Urinary bladder (tissue), 4 donors: ENCODE data around the gene IFI30. TPM values are rescaled to one million over a fixed set of nuclear protein-coding genes. Genes with fewer than 3 reads are reported as not detected.

Experiments
- DNase-seq: peaks from one replicate; pipeline ENCODE4 v3.0.0-alpha.2; 2015; ENCODE audit errors: extremely low spot score
- H3K27ac ChIP-seq: one replicate; pipeline ENCODE4 v1.5.1; 2013; ENCODE audit warnings: low read depth, mild to moderate bottlenecking, moderate library complexity
- H3K36me3 ChIP-seq: one replicate; pipeline ENCODE4 v1.6.1; 2013; ENCODE audit warnings: mild to moderate bottlenecking, moderate library complexity; ENCODE audit not compliant: insufficient read depth
- H3K4me1 ChIP-seq: one replicate; pipeline ENCODE4 v1.6.1; 2013; ENCODE audit warnings: mild to moderate bottlenecking, moderate library complexity; ENCODE audit not compliant: insufficient read depth
- H3K4me3 ChIP-seq: one replicate; pipeline ENCODE4 v1.5.1; 2013; ENCODE audit warnings: low read depth, low read length
- WGBS: extraction: QIAGEN DNeasy Blood & Tissue Kit; methylation state at CpG from one replicate; pipeline ENCODE4 v1.1.7; 2013; 5-methylcytosine and 5-hydroxymethylcytosine counted together
- polyA plus RNA-seq: library from polyadenylated mRNA; stranded (reverse); fragments of 200-250 nt; gene quantifications from one replicate; pipeline ENCODE4 v1.2.3, GENCODE V29; 2013
- total RNA-seq: library from RNA; depleted of rRNA; stranded (reverse); fragments of >200 nt; gene quantifications from one replicate; pipeline ENCODE4 v1.2.3, GENCODE V29; 2014
- donor health status: healthy with polysubstance abuse.
- donor health status: healthy.

The IFI30 gene
- total RNA-seq (6.6 TPM), polyA plus RNA-seq (90.6 TPM)

DNA sequence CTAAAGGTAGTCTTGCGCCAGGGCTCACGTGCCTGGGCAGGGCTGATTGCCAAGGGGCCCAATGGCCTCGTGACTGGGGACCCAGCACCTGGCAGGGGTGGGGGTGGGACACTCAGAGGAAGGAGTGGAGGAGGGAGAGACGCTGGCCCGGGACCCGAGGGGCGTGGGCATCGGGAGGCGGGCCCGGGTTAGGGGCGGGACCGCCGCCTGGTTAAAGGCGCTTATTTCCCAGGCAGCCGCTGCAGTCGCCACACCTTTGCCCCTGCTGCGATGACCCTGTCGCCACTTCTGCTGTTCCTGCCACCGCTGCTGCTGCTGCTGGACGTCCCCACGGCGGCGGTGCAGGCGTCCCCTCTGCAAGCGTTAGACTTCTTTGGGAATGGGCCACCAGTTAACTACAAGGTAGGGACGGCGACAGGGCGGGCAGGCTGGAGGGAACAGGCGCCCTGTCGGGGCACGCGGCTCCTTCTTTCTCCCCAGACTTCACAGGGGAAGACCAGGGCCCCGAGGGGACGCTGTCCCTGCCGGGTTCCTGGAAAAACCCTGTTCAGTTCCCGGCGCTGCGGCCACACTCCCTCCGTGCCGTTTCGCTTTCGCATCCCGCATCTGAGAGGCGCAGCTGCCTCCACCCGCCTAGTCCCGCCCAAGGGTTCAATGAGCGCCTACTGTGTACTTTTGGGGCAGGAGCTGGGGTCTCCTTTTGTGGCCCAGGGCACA, at the start of gene IFI30:
Gene IFI30, plus strand, starts transcription at position 242 of the 717 bp plus-strand sequence. Its CDS starts 29 bp downstream, at position 271.
- H3K27ac ChIP-seq: no peak within 1 kb of the TSS

DNA sequence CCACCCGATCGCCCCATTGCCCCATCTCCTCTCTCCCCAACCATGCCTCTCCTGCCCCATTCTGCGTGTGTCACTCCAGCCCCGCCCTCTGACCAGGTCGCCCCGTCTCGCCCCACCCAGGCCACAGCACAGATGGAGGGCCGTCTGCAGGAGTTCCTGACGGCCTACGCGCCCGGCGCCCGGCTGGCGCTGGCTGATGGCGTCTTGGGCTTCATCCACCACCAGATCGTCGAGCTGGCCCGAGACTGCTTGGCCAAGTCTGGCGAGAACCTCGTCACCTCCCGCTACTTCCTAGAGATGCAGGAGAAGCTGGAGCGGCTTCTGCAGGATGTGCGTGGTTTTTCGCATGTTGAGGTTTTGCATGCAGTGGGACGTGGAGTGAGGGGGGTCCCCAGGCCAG, 49.8 kb upstream of the IFI30 start:
- Histone ChIP-seq H3K27ac (no peak overlapping the region), H3K4me3 (no peak overlapping the region), H3K4me1 (no peaks in the 10 kb centered on the region), H3K36me3 (no peaks in the 10 kb centered on the region)
- 85% methylated on average over 26 of the region's 26 CpGs for WGBS
- DNase-seq: no peak

More for the DNA sequence above, at the start of gene IFI30:
- Histone ChIP-seq H3K4me1 (no peaks in the 10 kb centered on the region), H3K36me3 (no peaks in the 10 kb centered on the region), H3K4me3 (peak within 1 kb of the TSS; percentile 57)
- WGBS: under 1% methylated on average over 47 of the region's 47 CpGs
- no peak for DNase-seq

DNA sequence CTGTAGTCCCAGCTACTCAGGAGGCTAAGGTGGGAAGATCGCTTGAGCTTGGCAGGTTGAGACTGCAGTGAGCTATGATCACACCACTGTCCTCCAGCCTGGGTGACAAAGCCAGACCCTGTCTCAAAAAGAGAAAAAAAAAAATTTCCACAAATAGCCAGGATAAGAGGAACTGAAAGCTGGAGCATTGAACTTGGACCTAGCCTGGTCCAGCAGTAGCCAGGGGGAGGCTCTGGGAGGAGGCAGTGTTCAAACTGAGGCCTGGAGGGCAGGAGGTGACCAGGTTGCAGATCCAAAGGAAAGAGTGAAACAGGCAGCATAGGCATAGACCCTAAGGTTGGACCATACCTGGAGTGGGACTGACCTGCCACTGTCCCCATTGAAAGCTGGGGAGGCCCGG, 47.5 kb upstream of the IFI30 start:
- 93% methylated on average over 2 of the region's 2 CpGs for WGBS
- no peaks in the 10 kb centered on the region for H3K36me3 ChIP-seq
- no peaks in the 10 kb centered on the region for H3K4me1 ChIP-seq
- DNase-seq: no peak
- H3K27ac ChIP-seq: no peak overlapping the region
- no peak overlapping the region for H3K4me3 ChIP-seq

DNA sequence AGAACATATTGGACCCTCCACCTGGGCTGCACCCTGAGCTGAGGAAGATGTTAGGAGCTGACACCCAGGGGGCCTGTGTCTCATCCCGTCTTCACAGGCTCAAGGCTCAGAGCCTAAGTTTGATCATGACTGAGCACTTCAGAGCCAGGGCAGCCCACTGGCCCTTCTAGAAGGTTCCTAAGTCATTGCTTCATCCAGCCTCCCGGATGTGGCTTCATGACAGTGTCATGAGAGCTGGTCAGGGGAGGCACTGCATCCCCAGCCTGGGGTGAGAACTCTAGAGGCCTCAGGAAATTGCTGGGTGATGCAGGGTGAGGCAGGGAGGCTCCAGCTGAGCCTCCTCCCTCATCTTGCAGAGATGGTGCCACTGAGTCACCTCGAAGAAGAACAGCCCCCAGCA, 45.6 kb upstream of the IFI30 start:
- no peak for DNase-seq
- H3K4me3 ChIP-seq: no peak overlapping the region
- no peak overlapping the region for H3K27ac ChIP-seq
- 87% methylated on average over 3 of the region's 3 CpGs for WGBS
- no peaks in the 10 kb centered on the region for H3K36me3 ChIP-seq
- H3K4me1 ChIP-seq: no peaks in the 10 kb centered on the region

DNA sequence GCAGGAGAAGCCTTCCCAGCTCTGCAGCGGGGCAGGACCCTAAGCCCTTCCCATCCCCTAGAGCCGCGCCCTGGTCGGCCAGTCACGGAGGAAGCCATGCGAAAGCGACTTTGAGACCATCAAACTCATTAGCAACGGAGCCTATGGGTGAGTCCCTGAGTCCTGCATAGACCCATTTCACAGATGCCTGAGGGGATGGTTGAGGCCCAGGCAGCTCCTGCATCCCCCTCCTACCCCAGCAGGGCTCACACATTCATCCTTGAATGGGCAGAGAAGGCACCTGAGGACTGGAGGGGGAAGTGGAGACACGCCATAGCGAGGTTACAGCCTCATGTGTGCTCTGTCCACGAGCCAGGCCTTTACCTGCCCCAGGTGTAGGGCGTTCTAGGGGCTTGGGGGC, 44.8 kb upstream of the IFI30 start:
- Histone ChIP-seq H3K4me1 (no peaks in the 10 kb centered on the region), H3K27ac (no peak overlapping the region), H3K36me3 (no peaks in the 10 kb centered on the region), H3K4me3 (no peak overlapping the region)
- no peak for DNase-seq
- WGBS: 95% methylated on average over 12 of the region's 12 CpGs

DNA sequence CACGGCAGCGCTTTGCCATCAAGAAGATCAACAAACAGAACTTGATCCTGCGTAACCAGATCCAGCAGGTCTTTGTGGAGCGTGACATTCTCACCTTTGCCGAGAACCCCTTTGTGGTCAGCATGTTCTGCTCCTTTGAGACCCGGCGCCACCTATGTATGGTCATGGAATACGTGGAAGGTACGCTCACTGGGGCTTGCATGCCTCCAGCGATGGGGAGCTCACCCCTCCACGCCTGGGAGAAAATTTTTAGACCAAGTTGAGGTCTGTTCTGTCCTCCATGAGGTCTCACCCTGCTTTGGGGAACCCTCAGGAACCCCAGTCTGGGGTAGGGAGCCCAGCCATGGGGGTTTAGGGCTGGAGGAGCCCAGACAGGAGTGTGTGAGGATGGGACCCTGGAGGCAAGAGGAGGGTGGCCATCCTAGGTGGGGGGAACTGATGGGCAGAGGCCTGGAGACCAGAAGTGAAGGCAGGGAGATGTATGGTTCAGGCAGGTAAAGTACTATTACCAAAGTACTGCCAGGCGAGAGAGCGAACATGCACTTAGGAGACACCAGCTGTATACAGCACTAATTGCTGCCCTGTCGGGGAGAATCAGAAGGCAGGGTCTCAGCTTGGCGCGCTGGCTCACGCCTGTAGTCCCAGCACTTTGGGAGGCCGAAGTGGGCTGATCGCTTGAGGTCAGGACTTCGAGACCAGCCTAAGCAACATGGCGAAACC, 42.9 kb upstream of the IFI30 start:
- WGBS: 96% methylated on average over 21 of the region's 21 CpGs
- no peaks in the 10 kb centered on the region for H3K4me1 ChIP-seq
- H3K36me3 ChIP-seq: no peaks in the 10 kb centered on the region
- no peak overlapping the region for H3K4me3 ChIP-seq
- H3K27ac ChIP-seq: no peak overlapping the region
- DNase-seq: no peak

DNA sequence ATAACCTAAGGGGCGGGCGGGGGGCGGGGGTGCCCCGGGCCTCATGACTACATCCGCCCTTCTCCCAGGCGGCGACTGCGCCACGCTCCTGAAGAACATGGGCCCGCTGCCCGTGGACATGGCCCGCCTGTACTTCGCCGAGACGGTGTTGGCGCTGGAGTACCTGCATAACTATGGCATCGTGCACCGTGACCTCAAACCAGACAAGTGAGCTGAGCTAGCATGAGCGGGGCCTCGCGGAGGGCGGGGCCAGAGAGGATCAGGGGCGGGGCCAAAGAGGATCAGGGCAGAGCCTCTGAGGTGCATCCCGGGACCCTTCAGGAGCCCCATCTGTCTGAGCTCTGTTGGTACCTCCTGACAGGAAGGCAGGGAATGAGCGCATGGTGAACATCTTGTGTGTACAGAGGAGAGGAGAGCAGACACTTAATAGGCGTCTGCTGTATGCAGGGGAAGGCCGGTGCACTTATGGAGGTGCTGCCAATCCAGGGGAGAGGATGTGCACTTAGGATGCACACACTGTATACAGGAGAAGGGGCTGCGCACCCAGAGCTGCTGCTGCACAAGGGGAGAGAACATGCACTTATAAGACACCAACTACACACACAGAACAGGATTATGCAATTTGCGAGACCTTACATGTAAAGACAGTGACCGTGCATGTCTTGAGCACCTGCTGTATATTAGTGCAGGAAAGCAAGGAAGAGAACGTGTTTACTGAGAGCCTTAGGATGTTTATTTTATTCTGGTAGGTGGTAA, 41.6 kb upstream of the IFI30 start:
- no peak overlapping the region for H3K4me3 ChIP-seq
- DNase-seq: no peak
- H3K36me3 ChIP-seq: no peaks in the 10 kb centered on the region
- 81% methylated on average over 31 of the region's 31 CpGs for WGBS
- H3K27ac ChIP-seq: no peak overlapping the region
- no peaks in the 10 kb centered on the region for H3K4me1 ChIP-seq

DNA sequence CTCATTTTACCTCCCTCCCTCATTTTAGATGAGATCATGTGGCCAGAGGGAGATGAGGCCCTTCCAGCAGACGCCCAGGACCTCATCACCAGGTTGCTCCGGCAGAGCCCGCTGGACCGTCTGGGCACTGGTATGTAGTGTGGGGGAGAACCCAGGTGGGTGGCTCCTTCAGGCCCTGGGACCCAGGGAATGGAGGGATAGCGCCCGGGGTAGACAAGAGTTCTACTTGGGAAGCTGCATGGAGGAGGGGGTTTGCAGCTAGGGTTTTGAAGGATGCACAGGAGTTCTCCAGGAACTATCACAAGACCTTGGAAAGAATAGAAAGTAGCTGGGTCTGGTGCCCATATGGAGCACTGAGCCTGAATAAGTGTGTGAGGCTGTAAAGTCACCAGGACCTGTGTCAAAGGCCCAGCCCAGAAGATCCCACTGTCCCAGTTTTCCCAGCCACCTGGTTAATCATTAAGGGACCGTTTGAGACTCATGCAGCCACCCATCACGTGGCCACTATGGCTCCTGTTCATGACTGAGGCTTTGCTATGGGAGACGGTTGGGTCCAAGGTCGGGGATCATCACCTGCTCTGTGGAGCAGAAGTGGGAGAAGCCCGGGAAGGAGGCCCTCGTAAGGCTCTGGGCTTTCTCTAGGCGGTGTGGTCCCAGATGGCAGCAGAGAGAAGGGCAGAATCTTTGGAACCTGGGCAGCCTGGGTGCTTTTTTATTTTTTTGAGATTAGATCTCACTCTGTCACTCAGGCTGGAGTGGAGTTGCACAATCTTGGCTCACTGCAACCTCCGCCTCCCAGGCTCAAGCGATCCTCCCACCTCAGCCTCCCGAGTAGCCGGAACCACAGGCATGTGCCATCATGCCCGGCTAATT, 37.7 kb upstream of the IFI30 start:
- Histone ChIP-seq H3K4me3 (no peak overlapping the region), H3K36me3 (peaks cover 4% of the 10 kb centered on the region), H3K27ac (no peak overlapping the region), H3K4me1 (no peaks in the 10 kb centered on the region)
- 95% methylated on average over 18 of the region's 18 CpGs for WGBS
- DNase-seq: no peak

DNA sequence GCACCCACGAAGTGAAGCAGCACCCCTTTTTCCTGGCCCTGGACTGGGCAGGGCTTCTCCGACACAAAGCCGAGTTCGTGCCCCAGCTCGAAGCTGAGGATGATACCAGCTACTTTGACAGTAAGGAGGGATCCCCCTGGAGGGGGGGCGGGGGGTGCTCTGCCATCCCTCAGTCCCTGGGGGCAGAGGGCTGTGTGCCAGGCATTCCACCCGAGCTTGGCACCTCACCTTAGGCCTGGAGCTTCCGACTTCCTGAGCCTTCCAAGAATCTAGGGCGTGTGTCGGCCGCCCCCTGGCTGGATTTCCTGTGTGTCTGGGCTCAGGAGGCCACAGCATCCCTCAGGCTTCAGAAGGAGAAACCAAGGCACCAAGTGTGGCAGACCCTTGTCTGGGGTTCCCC, 36.4 kb upstream of the IFI30 start:
- Histone ChIP-seq H3K27ac (no peak overlapping the region), H3K4me1 (no peaks in the 10 kb centered on the region), H3K36me3 (peaks cover 4% of the 10 kb centered on the region), H3K4me3 (no peak overlapping the region)
- DNase-seq: no peak
- WGBS: 86% methylated on average over 11 of the region's 11 CpGs

DNA sequence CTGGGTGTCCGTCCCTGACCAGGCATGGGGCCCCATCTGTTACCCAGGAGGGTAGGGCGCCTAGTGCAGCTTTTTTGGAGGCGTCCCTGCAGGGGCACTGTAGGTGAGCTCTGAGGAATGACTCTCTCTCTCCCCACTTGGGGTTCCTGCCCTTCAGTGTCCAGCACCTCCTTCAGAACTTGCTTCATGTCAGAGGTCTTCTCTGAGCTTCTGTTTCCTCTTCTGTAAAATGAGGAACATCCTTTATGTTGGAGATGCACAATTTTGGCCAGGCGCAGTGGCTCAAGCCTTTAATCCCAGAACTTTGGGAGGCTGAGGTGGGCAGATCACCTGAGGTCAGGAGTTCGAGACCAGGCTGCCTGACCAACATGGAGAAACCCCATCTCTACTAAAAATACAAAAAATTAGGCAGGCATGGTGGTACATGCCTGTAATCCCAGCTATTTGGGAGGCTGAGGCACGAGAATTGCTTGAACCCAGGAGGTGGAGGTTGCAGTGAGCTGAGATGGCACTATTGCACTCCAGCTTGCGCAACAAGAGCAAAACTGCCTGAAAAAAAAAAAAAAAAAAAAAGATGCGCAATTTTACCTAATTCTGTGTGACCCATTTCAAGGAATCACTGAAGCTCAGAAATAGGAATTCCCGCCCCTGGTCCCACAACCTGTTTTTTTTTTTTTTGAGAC, 35.8 kb upstream of the IFI30 start:
- peaks cover 4% of the 10 kb centered on the region for H3K36me3 ChIP-seq
- 93% methylated on average over 9 of the region's 9 CpGs for WGBS

DNA sequence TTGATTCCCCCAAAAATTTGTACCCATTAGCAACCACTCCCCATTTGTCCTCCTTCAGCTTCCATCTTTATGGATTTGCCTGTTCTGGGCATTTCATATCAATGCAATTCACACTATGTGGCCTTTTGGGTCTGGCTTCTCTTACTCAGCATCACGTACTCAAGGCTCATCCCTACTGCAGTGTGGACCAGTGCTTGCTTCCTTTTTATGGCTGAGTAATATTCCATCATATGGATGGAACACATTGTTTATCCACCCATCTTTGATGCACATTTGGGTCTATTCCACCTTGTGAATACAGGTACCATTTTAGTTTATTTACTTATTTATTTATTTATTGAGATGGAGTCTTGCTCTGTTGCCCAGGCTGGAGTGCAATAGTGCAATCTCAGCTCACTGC, 33.1 kb upstream of the IFI30 start:
- H3K36me3 ChIP-seq: peaks cover 4% of the 10 kb centered on the region
- H3K4me1 ChIP-seq: no peaks in the 10 kb centered on the region
- H3K4me3 ChIP-seq: no peak overlapping the region
- DNase-seq: no peak
- no peak overlapping the region for H3K27ac ChIP-seq
- WGBS: 99% methylated on average over 1 of the region's 1 CpG

More for the DNA sequence above, 35.8 kb upstream of the IFI30 start:
- no peak for DNase-seq
- Histone ChIP-seq H3K4me1 (no peaks in the 10 kb centered on the region), H3K27ac (no peak overlapping the region), H3K4me3 (no peak overlapping the region)

DNA sequence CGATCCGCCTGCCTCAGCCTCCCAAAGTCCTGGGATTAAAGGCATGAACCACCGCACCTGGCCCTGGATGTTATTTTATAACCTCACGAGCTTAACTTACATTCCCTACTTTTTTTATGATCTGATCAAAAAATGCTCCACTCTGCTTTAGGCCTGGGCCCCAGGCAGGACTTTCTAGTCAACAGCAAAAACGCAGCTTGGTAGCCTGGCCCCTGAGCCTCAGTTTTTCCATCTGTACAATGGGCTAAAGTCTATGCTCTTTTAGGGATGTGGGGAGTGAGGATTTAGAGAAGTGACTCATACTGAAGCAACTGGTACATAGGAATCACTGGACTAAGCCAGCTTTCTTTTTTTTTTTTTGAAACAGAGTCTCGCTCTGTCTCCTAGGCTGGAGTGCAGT, 32.6 kb upstream of the IFI30 start:
- no peak for DNase-seq
- WGBS: 93% methylated on average over 6 of the region's 6 CpGs
- H3K36me3 ChIP-seq: peaks cover 4% of the 10 kb centered on the region

DNA sequence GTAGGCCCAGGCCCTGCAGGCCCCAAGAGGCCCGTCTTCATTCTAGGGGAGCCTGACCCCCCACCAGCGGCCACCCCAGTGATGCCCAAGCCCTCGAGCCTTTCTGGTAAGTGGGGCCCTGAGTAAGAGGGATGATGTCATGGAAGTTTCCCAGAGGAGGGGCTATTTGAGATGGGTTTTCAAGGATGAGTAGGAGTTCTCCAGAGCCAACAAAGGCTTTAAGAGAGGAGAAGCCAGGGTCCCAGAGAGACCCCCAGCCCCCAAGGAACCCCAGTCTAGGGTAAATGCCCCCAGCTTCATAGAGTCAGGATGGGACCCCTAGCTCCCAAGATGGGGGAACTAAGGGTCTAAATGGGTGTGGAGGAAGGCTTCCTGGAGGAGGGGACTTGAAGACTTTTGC, 29.7 kb upstream of the IFI30 start:
- Histone ChIP-seq H3K4me3 (no peak overlapping the region), H3K27ac (no peak overlapping the region), H3K4me1 (no peaks in the 10 kb centered on the region), H3K36me3 (peaks cover 2% of the 10 kb centered on the region)
- DNase-seq: no peak
- 95% methylated on average over 3 of the region's 3 CpGs for WGBS

More for the DNA sequence above, 32.6 kb upstream of the IFI30 start:
- H3K4me1 ChIP-seq: no peaks in the 10 kb centered on the region
- no peak overlapping the region for H3K4me3 ChIP-seq
- no peak overlapping the region for H3K27ac ChIP-seq
